HL-60 (cell line): ENCODE results near the gene AFF3.

Source experiments
- GABPA ChIP-seq: IDR thresholded peaks from 2 replicates; pipeline ENCODE4 v1.6.1; 2012; ENCODE audit warnings: low read depth
- POLR2AphosphoS5 ChIP-seq: IDR thresholded peaks from 2 replicates; pipeline ENCODE4 v1.6.1; 2012; ENCODE audit warnings: low read depth
- REST ChIP-seq: IDR thresholded peaks from 2 replicates; pipeline ENCODE4 v1.6.1; 2012; ENCODE audit warnings: low read depth; ENCODE audit not compliant: insufficient replicate concordance
- SPI1 ChIP-seq: IDR thresholded peaks from 2 replicates; pipeline ENCODE4 v1.6.1; 2012; ENCODE audit warnings: low read depth, mild to moderate bottlenecking, borderline replicate concordance
- TF ChIP-seq, protein P1 (sequence below): IDR thresholded peaks from one replicate; pipeline ENCODE4 v1.5.1; 2011; ENCODE audit warnings: low read length, control low read depth, inconsistent platforms; ENCODE audit not compliant: insufficient read depth

- TF ChIP-seq, protein P1, sequence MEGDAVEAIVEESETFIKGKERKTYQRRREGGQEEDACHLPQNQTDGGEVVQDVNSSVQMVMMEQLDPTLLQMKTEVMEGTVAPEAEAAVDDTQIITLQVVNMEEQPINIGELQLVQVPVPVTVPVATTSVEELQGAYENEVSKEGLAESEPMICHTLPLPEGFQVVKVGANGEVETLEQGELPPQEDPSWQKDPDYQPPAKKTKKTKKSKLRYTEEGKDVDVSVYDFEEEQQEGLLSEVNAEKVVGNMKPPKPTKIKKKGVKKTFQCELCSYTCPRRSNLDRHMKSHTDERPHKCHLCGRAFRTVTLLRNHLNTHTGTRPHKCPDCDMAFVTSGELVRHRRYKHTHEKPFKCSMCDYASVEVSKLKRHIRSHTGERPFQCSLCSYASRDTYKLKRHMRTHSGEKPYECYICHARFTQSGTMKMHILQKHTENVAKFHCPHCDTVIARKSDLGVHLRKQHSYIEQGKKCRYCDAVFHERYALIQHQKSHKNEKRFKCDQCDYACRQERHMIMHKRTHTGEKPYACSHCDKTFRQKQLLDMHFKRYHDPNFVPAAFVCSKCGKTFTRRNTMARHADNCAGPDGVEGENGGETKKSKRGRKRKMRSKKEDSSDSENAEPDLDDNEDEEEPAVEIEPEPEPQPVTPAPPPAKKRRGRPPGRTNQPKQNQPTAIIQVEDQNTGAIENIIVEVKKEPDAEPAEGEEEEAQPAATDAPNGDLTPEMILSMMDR = no peak
- no peak for TF ChIP-seq POLR2AphosphoS5
- TF ChIP-seq REST = no peak
- no peak for TF ChIP-seq SPI1
- no peak for TF ChIP-seq GABPA
Observed at GRCh38 chr2:99818842-99819241, 323.5 kb downstream of the AFF3 start.
